ENCODE data around the gene SLC25A2. TPM values are rescaled to one million over a fixed set of nuclear protein-coding genes. Genes with fewer than 3 reads are reported as not detected.

Gene SLC25A2
- total and polyA plus RNA-seq, 2 of the 8 experiments (the other 6 are each of a cell fraction or from before 2014, with no cell fraction given), result not detected

DNA sequence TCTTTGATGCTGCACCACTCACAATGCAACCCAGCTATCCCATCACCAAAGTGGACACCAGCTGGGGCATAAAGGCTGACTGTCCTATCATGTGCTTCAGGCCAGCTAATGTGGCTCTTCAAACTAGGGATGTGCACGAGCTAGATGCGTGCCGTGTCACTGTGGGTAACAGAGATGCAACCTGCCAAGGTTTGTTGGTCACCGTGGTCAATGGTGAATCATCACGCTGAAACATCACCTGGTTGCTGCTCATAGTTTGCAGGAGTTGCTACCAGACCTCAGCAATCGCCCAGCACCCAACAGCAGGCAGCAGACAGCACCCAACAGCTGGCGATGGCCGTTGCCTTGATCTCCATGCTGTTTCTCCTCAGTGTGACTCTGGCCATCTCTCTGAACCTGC, 24.4 kb upstream of the SLC25A2 start:
- H3K14ac ChIP-seq (ENCODE audit: insufficient read length), result no peak overlapping the region
- H3K4ac ChIP-seq (replicated peaks; ENCODE audit: insufficient read length, low read depth, low read length), result no peak overlapping the region
- H3K27me3 ChIP-seq (replicated peaks in 1 of 4; ENCODE audit: control insufficient read depth in 3 of 4, extremely low read depth in 1 of 4, insufficient read depth in 3 of 4, low read length in 3 of 4), result no peaks in the 10 kb centered on the region
- H3K79me2 ChIP-seq (ENCODE audit: control insufficient read depth in 1 of 2, insufficient read depth in 2 of 2, low read length in 2 of 2), result no peaks in the 10 kb centered on the region
- no peak overlapping the region for H2AK5ac ChIP-seq (ENCODE audit: low read depth, low read length)
- WGBS, 2 experiments (ENCODE audit: extremely low coverage in 1 of 2, insufficient coverage in 1 of 2, insufficient read length in 1 of 2, insufficient replicate concordance in 2 of 2, low coverage in 1 of 2, low lambda C conversion rate in 2 of 2, missing lambda C conversion rate in 1 of 2), result 93% methylated on average over 8 of the region's 8 CpGs; no CpG with 5 or more reads in 1 of the 2 experiments
- no peak overlapping the region for H2BK120ac ChIP-seq (replicated peaks; ENCODE audit: low read depth, low read length)
- H3K56ac ChIP-seq (replicated peaks; ENCODE audit: insufficient read length, low read depth, low read length), result no peak overlapping the region
- no peak overlapping the region for H4K91ac ChIP-seq (replicated peaks; ENCODE audit: insufficient read length, low read length)
- H3K23ac ChIP-seq (ENCODE audit: insufficient read length), result no peak overlapping the region
- no peak overlapping the region for H2BK12ac ChIP-seq (ENCODE audit: low read depth, low read length)
- H3K23me2 ChIP-seq (ENCODE audit: low read depth, low read length), result 0 out of 2 replicates have a peak, but pooled peaks cover 1% of the 10 kb centered on the region
- no peaks in the 10 kb centered on the region for H4K20me1 ChIP-seq (replicated peaks in 1 of 2; ENCODE audit: control insufficient read depth in 1 of 2, insufficient read depth in 2 of 2, low read length in 2 of 2)
- H2BK15ac ChIP-seq (ENCODE audit: low read length), result no peak overlapping the region
- H3K4me1 ChIP-seq (replicated peaks in 1 of 4; ENCODE audit: control insufficient read depth in 3 of 4, insufficient read depth in 4 of 4, low read length in 3 of 4), result no peaks in the 10 kb centered on the region
- no peak overlapping the region for H3K9ac ChIP-seq (replicated peaks in 1 of 4; ENCODE audit: extremely low read depth in 1 of 4, low read depth in 3 of 4, low read length in 3 of 4)
- H3K4me2 ChIP-seq (ENCODE audit: insufficient read depth in 1 of 2, low read depth in 2 of 2, low read length in 2 of 2), result no peak overlapping the region
- no peak overlapping the region for H4K8ac ChIP-seq (ENCODE audit: extremely low read depth, insufficient read depth, low read length)
- H2BK20ac ChIP-seq (ENCODE audit: low read length), result no peak overlapping the region
- no peaks in the 10 kb centered on the region for H3K79me1 ChIP-seq (ENCODE audit: low read depth, low read length)
- POLR2A ChIA-PET (ENCODE audit: partially characterized antibody), result interaction anchor here (1.1 to 3.8 kb wide), 3 partner anchors 9 to 164 kb away, joined by 3 to 18 read pairs (median 6); partner anchors contain the start of genes PCDHGB1 and TAF7
- no peak overlapping the region for H2BK5ac ChIP-seq (ENCODE audit: low read depth, low read length)
- no peak overlapping the region for H4K5ac ChIP-seq (ENCODE audit: insufficient read length, low read depth, low read length)
- TF ChIP-seq, protein P1, sequence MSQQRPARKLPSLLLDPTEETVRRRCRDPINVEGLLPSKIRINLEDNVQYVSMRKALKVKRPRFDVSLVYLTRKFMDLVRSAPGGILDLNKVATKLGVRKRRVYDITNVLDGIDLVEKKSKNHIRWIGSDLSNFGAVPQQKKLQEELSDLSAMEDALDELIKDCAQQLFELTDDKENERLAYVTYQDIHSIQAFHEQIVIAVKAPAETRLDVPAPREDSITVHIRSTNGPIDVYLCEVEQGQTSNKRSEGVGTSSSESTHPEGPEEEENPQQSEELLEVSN (IDR thresholded peaks at IDR 0.05), result no peak
- TF ChIP-seq ZNF274 (IDR thresholded peaks at IDR 0.05; ENCODE audit: borderline replicate concordance, extremely low read depth, low read length) (no peak), SIX5 (IDR thresholded peaks at IDR 0.05; ENCODE audit: low read depth, low read length) (no peak), BACH1 (IDR thresholded peaks at IDR 0.05; ENCODE audit: low read length) (no peak), KDM1A (IDR thresholded peaks at IDR 0.05; ENCODE audit: borderline replicate concordance, low read length) (no peak), CBX8 (IDR thresholded peaks at IDR 0.05; ENCODE audit: borderline replicate concordance, low read depth, low read length) (no peak), TAF7 (optimal IDR thresholded peaks at IDR 0.05; ENCODE audit: borderline replicate concordance, low read depth, low read length) (no peak), SIN3A (conservative IDR thresholded peaks at IDR 0.05 in 1 of 2, IDR thresholded peaks at IDR 0.05 in 1 of 2; ENCODE audit: low read depth in 1 of 2, low read length in 2 of 2) (no peak), SRF (IDR thresholded peaks at IDR 0.05; ENCODE audit: low read depth, low read length) (no peak), EP300 (IDR thresholded peaks at IDR 0.05; ENCODE audit: borderline replicate concordance in 1 of 2, low read depth in 2 of 2, low read length in 2 of 2) (no peak), TEAD4 (IDR thresholded peaks at IDR 0.05; ENCODE audit: low read depth, low read length) (no peak)
- peaks cover 20 to 29% of the 10 kb centered on the region in 2 experiments for H3K9me3 ChIP-seq (ENCODE audit: insufficient read depth in 2 of 2, low read depth in 1 of 2, low read length in 1 of 2)
- no peak for FAIRE-seq
- CTCF ChIA-PET (ENCODE audit: partially characterized antibody), result interaction anchor here (0.5 to 5.0 kb wide), 23 partner anchors 8 to 232 kb away, joined by 3 to 40 read pairs (median 6); partner anchors contain the start of genes PCDHB11, PCDHB14, PCDHB15 and PCDHB8
- no peak overlapping the region for H3K4me3 ChIP-seq (ENCODE audit: extremely low read depth in 1 of 4, insufficient read depth in 2 of 4, low read depth in 3 of 4, low read length in 4 of 4)
- no peak for DNase-seq (ENCODE audit: low read depth in 1 of 2, low spot score in 2 of 2)
- no peak overlapping the region for H2AFZ ChIP-seq (ENCODE audit: low read length)
- H3K18ac ChIP-seq (ENCODE audit: extremely low read depth, low read length), result no peak overlapping the region
- no peak overlapping the region for H3K27ac ChIP-seq (ENCODE audit: low read depth, low read length)
- H3K36me3 ChIP-seq (ENCODE audit: control insufficient read depth in 2 of 4, insufficient read depth in 4 of 4, low read length in 3 of 4), result no peaks in the 10 kb centered on the region; a peak in 1 of 8 replicates

Measured in H1 (cell line).